DOHH2 (cell line): ENCODE measurements around the gene GPX3.

Experiments used
- H3F3A ChIP-seq: fragments of 200-600 bp; sonication (generic), shearing (Covaris generic); 2 replicates; pipeline ENCODE4 v1.6.0; 2016; ENCODE audit warnings: antibody characterized with exemption, mild to moderate bottlenecking; ENCODE audit not compliant: control insufficient read depth, insufficient read depth
- H3K27ac ChIP-seq: fragments of 200-600 bp; sonication (generic); 2 replicates; pipeline ENCODE4 v1.5.1; 2014; ENCODE audit warnings: low read depth, mild to moderate bottlenecking, low read length, moderate library complexity
- H3K27me3 ChIP-seq: fragments of 200-600 bp; sonication (generic); 2 replicates; pipeline ENCODE4 v1.6.1; 2014; ENCODE audit warnings: mild to moderate bottlenecking, low read length, mixed read lengths; ENCODE audit not compliant: control insufficient read depth
- H3K36me3 ChIP-seq: fragments of 200-600 bp; sonication (generic); 2 replicates; pipeline ENCODE4 v1.6.1; 2014; ENCODE audit warnings: mild to moderate bottlenecking, low read length, moderate library complexity, mixed read lengths; ENCODE audit not compliant: control insufficient read depth
- H3K4me1 ChIP-seq: fragments of 200-600 bp; sonication (generic); 2 replicates; pipeline ENCODE4 v1.6.1; 2014; ENCODE audit warnings: mild to moderate bottlenecking, low read length, mixed read lengths; ENCODE audit not compliant: control insufficient read depth
- H3K4me2 ChIP-seq: fragments of 200-600 bp; sonication (generic); 2 replicates; pipeline ENCODE4 v1.6.0; 2014; ENCODE audit warnings: mild to moderate bottlenecking, low read length, moderate library complexity
- H3K4me3 ChIP-seq: fragments of 200-600 bp; sonication (generic); 2 replicates; pipeline ENCODE4 v1.5.1; 2014; ENCODE audit warnings: mild to moderate bottlenecking, low read length, mixed read lengths
- H3K79me2 ChIP-seq: fragments of 200-600 bp; sonication (generic); 2 replicates; pipeline ENCODE4 v1.6.1; 2014; ENCODE audit warnings: mild to moderate bottlenecking, low read length, mixed read lengths; ENCODE audit not compliant: control insufficient read depth
- H3K9me2 ChIP-seq: fragments of 200-600 bp; sonication (generic); replicated peaks from 2 replicates; pipeline ENCODE4 v1.6.1; 2014; ENCODE audit warnings: mild to moderate bottlenecking, low read length, mixed read lengths; ENCODE audit not compliant: control insufficient read depth
- H3K9me3 ChIP-seq: fragments of 200-600 bp; sonication (generic); 2 replicates; pipeline ENCODE4 v1.6.1; 2014; ENCODE audit warnings: antibody characterized with exemption, low read length, mixed read lengths; ENCODE audit not compliant: control insufficient read depth, insufficient read depth
- H4K20me1 ChIP-seq: fragments of 200-600 bp; sonication (generic); 2 replicates; pipeline ENCODE4 v1.6.0; 2014; ENCODE audit warnings: low read depth, mild to moderate bottlenecking, antibody characterized with exemption, low read length, moderate library complexity; ENCODE audit not compliant: control insufficient read depth, insufficient read depth
- CTCF ChIP-seq: fragments of 200-600 bp; sonication (generic); IDR thresholded peaks from one replicate; pipeline ENCODE4 v1.5.1; 2014; ENCODE audit warnings: antibody characterized with exemption, mild to moderate bottlenecking, low read depth, low read length; ENCODE audit not compliant: poor library complexity, severe bottlenecking
- EZH2phosphoT487 ChIP-seq: fragments of 200-600 bp; sonication (generic); IDR thresholded peaks from 2 replicates; pipeline ENCODE4 v1.6.1; 2017; ENCODE audit warnings: borderline replicate concordance, mild to moderate bottlenecking, antibody characterized with exemption, low read length, moderate library complexity, mixed read lengths

GPX3 gene

GRCh38 chr5:150993826-150994412 lies 26.5 kb upstream of the GPX3 start:
- no peaks in the 10 kb centered on the region for H3K36me3 ChIP-seq
- no peaks in the 10 kb centered on the region for H3K4me1 ChIP-seq
- H3K27ac ChIP-seq, result no peak overlapping the region
- H3K4me2 ChIP-seq, result no peak overlapping the region
- TF ChIP-seq EZH2phosphoT487 (no peak), CTCF (no peak)
- no peak overlapping the region for H3K4me3 ChIP-seq
- no peaks in the 10 kb centered on the region for H3K79me2 ChIP-seq
- H4K20me1 ChIP-seq, result no peaks in the 10 kb centered on the region
- no peaks in the 10 kb centered on the region for H3K9me2 ChIP-seq
- H3K27me3 ChIP-seq, result no peaks in the 10 kb centered on the region
- H3F3A ChIP-seq, result no peaks in the 10 kb centered on the region
- no peaks in the 10 kb centered on the region for H3K9me3 ChIP-seq

- Histone ChIP-seq H4K20me1 (no peaks in the 10 kb centered on the region), H3K4me1 (no peaks in the 10 kb centered on the region), H3K9me2 (no peaks in the 10 kb centered on the region), H3K36me3 (no peaks in the 10 kb centered on the region), H3K79me2 (no peaks in the 10 kb centered on the region), H3K9me3 (no peaks in the 10 kb centered on the region), H3K27ac (no peak overlapping the region), H3K27me3 (peaks cover 13% of the 10 kb centered on the region), H3K4me2 (no peak overlapping the region), H3K4me3 (no peak overlapping the region), H3F3A (no peaks in the 10 kb centered on the region)
- TF ChIP-seq CTCF (no peak), EZH2phosphoT487 (no peak)
Measured at GRCh38 chr5:150999704-151000442, 20.5 kb upstream of the GPX3 start.

- H3F3A ChIP-seq, result no peaks in the 10 kb centered on the region
- H3K79me2 ChIP-seq, result no peaks in the 10 kb centered on the region
- no peaks in the 10 kb centered on the region for H3K9me3 ChIP-seq
- peaks cover 25% of the 10 kb centered on the region for H3K27me3 ChIP-seq
- no peaks in the 10 kb centered on the region for H4K20me1 ChIP-seq
- H3K4me1 ChIP-seq, result no peaks in the 10 kb centered on the region
- no peaks in the 10 kb centered on the region for H3K9me2 ChIP-seq
- H3K36me3 ChIP-seq, result no peaks in the 10 kb centered on the region
- TF ChIP-seq EZH2phosphoT487, result no peak
- no peak for TF ChIP-seq CTCF
- no peak overlapping the region for H3K4me3 ChIP-seq
- H3K4me2 ChIP-seq, result no peak overlapping the region
- no peak overlapping the region for H3K27ac ChIP-seq
Measured at GRCh38 chr5:151001436-151001835, 19.0 kb upstream of the GPX3 start.
